H9 (cell line): ENCODE measurements around the gene GALR2. TPM values are rescaled to one million over a fixed set of nuclear protein-coding genes. Genes with fewer than 3 reads are reported as not detected.

Experiments
- DNase-seq: peaks from one replicate; pipeline ENCODE4 v3.0.0-alpha.2; 2017
- H2AFZ ChIP-seq: one replicate; pipeline ENCODE4 v1.6.1; 2013; ENCODE audit warnings: mild to moderate bottlenecking, low read length, control low read depth, moderate library complexity
- H2AK5ac ChIP-seq: 2 replicates; pipeline ENCODE4 v1.6.1; 2013; ENCODE audit warnings: low read length, control low read depth, mixed read lengths; ENCODE audit not compliant: insufficient read length
- H2BK120ac ChIP-seq: one replicate; pipeline ENCODE4 v1.6.1; 2013; ENCODE audit warnings: low read depth, mild to moderate bottlenecking, low read length, control low read depth, inconsistent platforms; ENCODE audit not compliant: poor library complexity, severe bottlenecking
- H2BK12ac ChIP-seq: 2 replicates; pipeline ENCODE4 v1.6.1; 2013; ENCODE audit warnings: low read length, control low read depth, mixed read lengths, low read depth; ENCODE audit not compliant: insufficient read length
- H2BK15ac ChIP-seq: 2 replicates; pipeline ENCODE4 v1.6.1; 2013; ENCODE audit warnings: low read depth, low read length, control low read depth
- H2BK20ac ChIP-seq: one replicate; pipeline ENCODE4 v1.6.1; 2013; ENCODE audit warnings: low read depth, mild to moderate bottlenecking, low read length, control low read depth, inconsistent platforms; ENCODE audit not compliant: poor library complexity, severe bottlenecking
- H2BK5ac ChIP-seq: 2 replicates; pipeline ENCODE4 v1.6.1; 2013; ENCODE audit warnings: low read length, control low read depth, mixed read lengths; ENCODE audit not compliant: insufficient read length
- H3K14ac ChIP-seq: 2 replicates; pipeline ENCODE4 v1.6.1; 2013; ENCODE audit warnings: low read length, control low read depth; ENCODE audit not compliant: insufficient read depth
- H3K18ac ChIP-seq: 2 replicates; pipeline ENCODE4 v1.6.1; 2013; ENCODE audit warnings: low read depth, mild to moderate bottlenecking, mixed read lengths, low read length, control low read depth; ENCODE audit not compliant: insufficient read length
- H3K23ac ChIP-seq: 2 replicates; pipeline ENCODE4 v1.6.1; 2013; ENCODE audit warnings: low read length, control low read depth, mixed read lengths, low read depth; ENCODE audit not compliant: insufficient read length
- H3K23me2 ChIP-seq: 2 replicates; pipeline ENCODE4 v1.6.1; 2013; ENCODE audit warnings: low read depth, mild to moderate bottlenecking, mixed read lengths, low read length, control low read depth; ENCODE audit not compliant: insufficient read length, poor library complexity, severe bottlenecking
- H3K27ac ChIP-seq: 2 replicates; pipeline ENCODE4 v1.5.1; 2013; ENCODE audit warnings: low read length, control low read depth, mixed read lengths, low read depth; ENCODE audit not compliant: insufficient read length
- H3K27me3 ChIP-seq: 2 replicates; pipeline ENCODE4 v1.6.1; 2013; ENCODE audit warnings: low read length, control low read depth, inconsistent platforms; ENCODE audit not compliant: insufficient read depth
- H3K4ac ChIP-seq: 2 replicates; pipeline ENCODE4 v1.6.1; 2013; ENCODE audit warnings: low read depth, mild to moderate bottlenecking, control low read depth, inconsistent platforms, low read length, moderate library complexity
- H3K4me1 ChIP-seq: 2 replicates; pipeline ENCODE4 v1.6.1; 2013; ENCODE audit warnings: low read length, control low read depth, inconsistent platforms; ENCODE audit not compliant: insufficient read depth
- H3K4me2 ChIP-seq: 2 replicates; pipeline ENCODE4 v1.6.1; 2013; ENCODE audit warnings: low read length, control low read depth, mixed read lengths; ENCODE audit not compliant: insufficient read length, insufficient read depth
- H3K56ac ChIP-seq: 2 replicates; pipeline ENCODE4 v1.6.1; 2013; ENCODE audit warnings: low read depth, mild to moderate bottlenecking, mixed read lengths, low read length, control low read depth; ENCODE audit not compliant: insufficient read length
- H3K79me1 ChIP-seq: 2 replicates; pipeline ENCODE4 v1.6.1; 2013; ENCODE audit warnings: low read depth, mild to moderate bottlenecking, moderate library complexity, low read length, control low read depth, inconsistent platforms; ENCODE audit not compliant: insufficient read depth, poor library complexity, severe bottlenecking
- H3K79me2 ChIP-seq: 2 replicates; pipeline ENCODE4 v1.6.1; 2013; ENCODE audit warnings: low read length, control low read depth, inconsistent platforms; ENCODE audit not compliant: insufficient read depth
- H3K9ac ChIP-seq: 2 replicates; pipeline ENCODE4 v1.6.1; 2013; ENCODE audit warnings: low read length, control low read depth, mixed read lengths; ENCODE audit not compliant: insufficient read length; ENCODE audit errors: extremely low read depth
- H3K9me3 ChIP-seq: one replicate; pipeline ENCODE4 v1.6.1; 2013; ENCODE audit warnings: low read depth, low read length, inconsistent platforms; ENCODE audit not compliant: control insufficient read depth
- H3T11ph ChIP-seq: one replicate; pipeline ENCODE4 v1.6.1; 2013; ENCODE audit warnings: mild to moderate bottlenecking, low read length, control low read depth, inconsistent platforms
- H4K20me1 ChIP-seq: one replicate; pipeline ENCODE4 v1.6.1; 2013; ENCODE audit not compliant: control insufficient read depth, insufficient read length, insufficient read depth
- H4K5ac ChIP-seq: 2 replicates; pipeline ENCODE4 v1.6.1; 2013; ENCODE audit warnings: low read depth, mild to moderate bottlenecking, mixed read lengths, low read length, control low read depth; ENCODE audit not compliant: insufficient read length
- H4K8ac ChIP-seq: replicated peaks from 2 replicates; pipeline ENCODE4 v1.6.1; 2013; ENCODE audit warnings: low read length, control low read depth, mixed read lengths, low read depth; ENCODE audit not compliant: insufficient read length
- H4K91ac ChIP-seq: 2 replicates; pipeline ENCODE4 v1.6.1; 2013; ENCODE audit warnings: low read depth, mild to moderate bottlenecking, moderate library complexity, mixed read lengths, low read length, control low read depth; ENCODE audit not compliant: insufficient read length
- H3K27ac Mint-ChIP-seq, 3 experiments: 2 replicates in 2 of 3; 3 replicates in 1 of 3; pipeline ENCODE4 v1.8.0; 2020 to 2021; ENCODE audit warnings: mixed read lengths in 3 of 3, mild to moderate bottlenecking in 1 of 3, moderate library complexity in 1 of 3
- H3K27me3 Mint-ChIP-seq: 2 replicates; pipeline ENCODE4 v1.8.0; 2021; ENCODE audit warnings: low read depth, mild to moderate bottlenecking, moderate library complexity, mixed read lengths
- H3K36me3 Mint-ChIP-seq, 3 experiments: 2 replicates in 2 of 3; 3 replicates in 1 of 3; pipeline ENCODE4 v1.8.0; 2020 to 2021; ENCODE audit warnings: low read depth in 3 of 3, mixed read lengths in 3 of 3; ENCODE audit not compliant: insufficient read depth in 1 of 3
- H3K4me1 Mint-ChIP-seq, 2 experiments: 2 replicates each; pipeline ENCODE4 v1.8.0; 2020; ENCODE audit warnings: mixed read lengths in 2 of 2
- H3K4me3 Mint-ChIP-seq, 2 experiments: 2 replicates in 1 of 2; 3 replicates in 1 of 2; pipeline ENCODE4 v1.8.0; 2020 to 2021; ENCODE audit warnings: mild to moderate bottlenecking in 2 of 2, mixed read lengths in 2 of 2, moderate library complexity in 1 of 2
- H3K9me3 Mint-ChIP-seq, 2 experiments: 2 replicates in 1 of 2; 3 replicates in 1 of 2; pipeline ENCODE4 v1.8.0; 2020; ENCODE audit warnings: mild to moderate bottlenecking in 2 of 2, mixed read lengths in 2 of 2, moderate library complexity in 1 of 2
- CTCF ChIP-seq: fragments of 200-600 bp; sonication (generic); conservative IDR thresholded peaks from 3 replicates; pipeline ENCODE4 v1.8.0; 2021; ENCODE audit warnings: antibody characterized with exemption, mild to moderate bottlenecking
- WGBS: extraction: QIAGEN DNeasy Blood & Tissue Kit; methylation state at CpG from one replicate; pipeline ENCODE4 v1.1.7; 2013; ENCODE audit warnings: missing lambda C conversion rate, low lambda C conversion rate, mixed read lengths; ENCODE audit not compliant: insufficient read length; ENCODE audit errors: extremely low coverage; 5-methylcytosine and 5-hydroxymethylcytosine counted together
- total RNA-seq: library from RNA; stranded (reverse); gene quantifications from 2 replicates; pipeline ENCODE4 v1.2.1, GENCODE V29; 2021

The GALR2 gene
- total RNA-seq, 1 experiment from 2014 or later = 0.81 TPM

DNA sequence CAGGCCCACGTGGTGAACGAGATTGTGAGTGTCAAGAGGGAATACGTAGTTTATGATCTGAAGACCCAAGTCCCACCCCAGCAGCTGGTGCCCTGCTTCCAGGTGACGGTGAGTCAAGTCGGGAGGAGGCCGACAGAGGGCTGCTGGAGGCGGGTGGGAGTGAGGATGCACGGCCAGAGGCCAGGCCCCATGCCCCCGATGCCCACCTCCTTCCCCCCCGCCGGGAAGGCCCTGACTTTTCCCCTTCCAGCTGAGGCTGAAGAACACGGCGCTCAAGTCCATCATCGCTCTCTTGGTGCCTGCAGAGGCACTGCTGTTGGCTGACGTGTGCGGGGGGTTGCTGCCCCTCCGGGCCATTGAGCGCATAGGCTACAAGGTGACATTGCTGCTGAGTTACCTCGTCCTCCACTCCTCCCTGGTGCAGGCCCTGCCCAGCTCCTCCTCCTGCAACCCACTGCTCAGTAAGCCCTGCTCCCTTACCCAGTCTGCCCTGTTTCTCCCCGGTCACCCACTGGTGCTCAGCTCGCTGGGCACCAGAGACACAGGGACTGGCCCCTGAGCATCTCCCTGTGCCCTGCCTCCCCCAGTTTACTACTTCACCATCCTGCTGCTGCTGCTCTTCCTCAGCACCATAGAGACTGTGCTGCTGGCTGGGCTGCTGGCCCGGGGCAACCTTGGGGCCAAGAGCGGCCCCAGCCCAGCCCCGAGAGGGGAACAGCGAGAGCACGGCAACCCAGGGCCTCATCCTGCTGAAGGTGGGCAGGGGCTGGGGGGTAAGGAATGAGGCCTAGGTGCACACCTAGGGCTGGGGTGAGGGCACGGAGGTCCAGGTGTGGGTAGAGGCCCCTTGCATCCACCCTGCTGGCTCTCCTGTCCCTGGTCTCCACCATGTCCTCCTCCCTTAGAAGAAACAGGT, 7.0 kb downstream of the GALR2 start:
- Histone ChIP-seq H3K18ac (no peak overlapping the region), H3K27me3 (peaks cover 28% of the 10 kb centered on the region), H2BK120ac (no peak overlapping the region), H3K9me3 (no peaks in the 10 kb centered on the region), H3K27ac (no peak overlapping the region), H3K56ac (no peak overlapping the region), H3K4me1 (peaks cover 8% of the 10 kb centered on the region; the same call in 1 of the 2 replicates), H3K9ac (no peak overlapping the region), H2AK5ac (no peak overlapping the region), H4K20me1 (peaks cover 3% of the 10 kb centered on the region), H4K91ac (no peak overlapping the region), H3K4me2 (no peak overlapping the region), H4K5ac (no peak overlapping the region), H3K79me2 (no peaks in the 10 kb centered on the region), H3T11ph (no peak overlapping the region), H2AFZ (no peak overlapping the region), H2BK20ac (no peak overlapping the region), H2BK12ac (no peak overlapping the region), H4K8ac (no peak overlapping the region), H3K14ac (no peak overlapping the region), H3K23me2 (peaks cover 12% of the 10 kb centered on the region), H2BK15ac (no peak overlapping the region), H2BK5ac (no peak overlapping the region), H3K23ac (no peak overlapping the region), H3K79me1 (no peaks in the 10 kb centered on the region), H3K4ac (no peak overlapping the region)
- H3K4me1 Mint-ChIP-seq = peaks cover 32 to 41% of the 10 kb centered on the region in 2 experiments
- TF ChIP-seq CTCF = no peak
- peaks cover 39% of the 10 kb centered on the region for H3K27me3 Mint-ChIP-seq
- H3K4me3 Mint-ChIP-seq = no peak overlapping the region; a peak in 3 of 5 replicates
- peak; percentile 57 for DNase-seq
- WGBS = no CpG with 5 or more reads among the region's 27 CpGs
- peaks cover 8 to 43% (median 28%) of the 10 kb centered on the region in 3 experiments; a peak in 6 of 7 replicates for H3K36me3 Mint-ChIP-seq
- H3K9me3 Mint-ChIP-seq = no peaks in the 10 kb centered on the region; a peak in 1 of 5 replicates
- peak overlapping the region in 2 of 3 experiments; percentile 51 to 91; a peak in 3 of 7 replicates for H3K27ac Mint-ChIP-seq
